OCI-LY1 (cell line): Measurements from ENCODE around the gene VBP1.

ENCODE experiments used
- H2AFZ ChIP-seq: fragments of 200-600 bp; sonication (generic), shearing (Covaris generic); 2 replicates; pipeline ENCODE4 v1.6.0; 2014; ENCODE audit warnings: antibody characterized with exemption, mild to moderate bottlenecking, low read length
- H3F3A ChIP-seq: fragments of 200-600 bp; sonication (generic), shearing (Covaris generic); 2 replicates; pipeline ENCODE4 v1.6.0; 2014; ENCODE audit warnings: mild to moderate bottlenecking, antibody characterized with exemption, low read length, moderate library complexity; ENCODE audit not compliant: insufficient read depth
- H3K27ac ChIP-seq: fragments of 200-600 bp; sonication (generic); 2 replicates; pipeline ENCODE4 v1.5.1; 2014; ENCODE audit warnings: low read length, mixed run types, mild to moderate bottlenecking, low read depth; ENCODE audit not compliant: poor library complexity, severe bottlenecking
- H3K27me3 ChIP-seq: fragments of 200-600 bp; sonication (generic); 2 replicates; pipeline ENCODE4 v1.6.0; 2014; ENCODE audit warnings: antibody characterized with exemption, mild to moderate bottlenecking, low read length, moderate library complexity; ENCODE audit not compliant: insufficient read depth
- H3K36me3 ChIP-seq: fragments of 200-600 bp; sonication (generic); 2 replicates; pipeline ENCODE4 v1.6.1; 2014; ENCODE audit warnings: mild to moderate bottlenecking, antibody characterized with exemption, low read length, moderate library complexity, mixed read lengths; ENCODE audit not compliant: insufficient read depth
- H3K4me1 ChIP-seq: fragments of 200-600 bp; sonication (generic); 2 replicates; pipeline ENCODE4 v1.5.1; 2014; ENCODE audit warnings: mild to moderate bottlenecking, low read length, moderate library complexity; ENCODE audit not compliant: insufficient read depth, severe bottlenecking
- H3K4me2 ChIP-seq: fragments of 200-600 bp; sonication (generic), shearing (Covaris generic); 2 replicates; pipeline ENCODE4 v1.6.1; 2014; ENCODE audit warnings: low read length
- H3K4me3 ChIP-seq: fragments of 200-600 bp; sonication (generic); 2 replicates; pipeline ENCODE4 v1.5.1; 2014; ENCODE audit warnings: low read length, low read depth, mild to moderate bottlenecking, mixed read lengths; ENCODE audit not compliant: poor library complexity, severe bottlenecking
- H3K79me2 ChIP-seq: fragments of 200-600 bp; shearing (Covaris generic); 2 replicates; pipeline ENCODE4 v1.6.1; 2016; ENCODE audit warnings: mixed run types, low read length, mixed read lengths; ENCODE audit not compliant: insufficient read depth
- H3K9ac ChIP-seq: fragments of 200-600 bp; sonication (generic), shearing (Covaris generic); 2 replicates; pipeline ENCODE4 v1.6.1; 2014; ENCODE audit warnings: mild to moderate bottlenecking, low read length, mixed read lengths
- H3K9me2 ChIP-seq: fragments of 200-600 bp; sonication (generic), shearing (Covaris generic); 2 replicates; pipeline ENCODE4 v1.6.1; 2014; ENCODE audit warnings: low read depth, mild to moderate bottlenecking, low read length, mixed read lengths
- H3K9me3 ChIP-seq: fragments of 200-600 bp; shearing (Covaris generic); 2 replicates; pipeline ENCODE4 v1.6.1; 2014; ENCODE audit warnings: low read length, mixed read lengths
- H4K20me1 ChIP-seq: fragments of 200-600 bp; sonication (generic), shearing (Covaris generic); 2 replicates; pipeline ENCODE4 v1.6.0; 2016; ENCODE audit warnings: mild to moderate bottlenecking, low read length; ENCODE audit not compliant: insufficient read depth
- EZH2 ChIP-seq: fragments of 200-600 bp; sonication (generic), shearing (Covaris generic); IDR thresholded peaks from 2 replicates; pipeline ENCODE4 v1.8.0; 2017; ENCODE audit warnings: borderline replicate concordance, mixed run types, mild to moderate bottlenecking, antibody characterized with exemption, low read length, moderate library complexity, mixed read lengths
- TF ChIP-seq, protein P1 (sequence below): fragments of 200-600 bp; sonication (generic), shearing (Covaris generic); IDR thresholded peaks from 2 replicates; pipeline ENCODE4 v1.5.1; 2017; ENCODE audit warnings: mild to moderate bottlenecking, antibody characterized with exemption, low read length, moderate library complexity, mixed read lengths

Gene VBP1

DNA sequence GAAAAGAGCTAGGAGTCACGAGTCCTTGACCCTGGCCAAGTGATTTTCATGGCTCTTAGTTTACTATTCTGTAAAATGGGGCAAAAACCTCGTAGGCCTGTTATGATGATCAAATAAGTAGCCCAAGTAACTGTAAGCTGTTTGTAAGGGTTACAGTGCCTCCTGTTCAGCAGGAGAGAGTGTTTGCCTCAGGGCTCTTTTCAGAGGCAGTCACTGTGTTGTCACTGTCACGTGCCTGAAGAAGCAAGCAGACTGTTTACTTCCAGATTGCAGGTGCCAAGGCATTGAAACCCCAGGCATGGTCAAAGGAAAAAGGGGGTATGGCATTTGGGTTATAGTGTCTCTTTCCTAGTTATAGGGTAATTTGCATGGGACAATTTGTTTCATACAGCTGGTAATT, 43.5 kb downstream of the VBP1 start:
- Histone ChIP-seq H3F3A (no peaks in the 10 kb centered on the region), H3K27ac (no peak overlapping the region), H2AFZ (no peak overlapping the region), H3K4me2 (no peak overlapping the region), H3K9me2 (no peaks in the 10 kb centered on the region), H3K9me3 (no peaks in the 10 kb centered on the region), H4K20me1 (no peaks in the 10 kb centered on the region), H3K4me1 (peaks cover 17% of the 10 kb centered on the region), H3K36me3 (no peaks in the 10 kb centered on the region), H3K4me3 (no peak overlapping the region), H3K9ac (no peak overlapping the region), H3K27me3 (no peaks in the 10 kb centered on the region), H3K79me2 (no peaks in the 10 kb centered on the region)
- TF ChIP-seq EZH2 = no peak
- TF ChIP-seq, protein P1, sequence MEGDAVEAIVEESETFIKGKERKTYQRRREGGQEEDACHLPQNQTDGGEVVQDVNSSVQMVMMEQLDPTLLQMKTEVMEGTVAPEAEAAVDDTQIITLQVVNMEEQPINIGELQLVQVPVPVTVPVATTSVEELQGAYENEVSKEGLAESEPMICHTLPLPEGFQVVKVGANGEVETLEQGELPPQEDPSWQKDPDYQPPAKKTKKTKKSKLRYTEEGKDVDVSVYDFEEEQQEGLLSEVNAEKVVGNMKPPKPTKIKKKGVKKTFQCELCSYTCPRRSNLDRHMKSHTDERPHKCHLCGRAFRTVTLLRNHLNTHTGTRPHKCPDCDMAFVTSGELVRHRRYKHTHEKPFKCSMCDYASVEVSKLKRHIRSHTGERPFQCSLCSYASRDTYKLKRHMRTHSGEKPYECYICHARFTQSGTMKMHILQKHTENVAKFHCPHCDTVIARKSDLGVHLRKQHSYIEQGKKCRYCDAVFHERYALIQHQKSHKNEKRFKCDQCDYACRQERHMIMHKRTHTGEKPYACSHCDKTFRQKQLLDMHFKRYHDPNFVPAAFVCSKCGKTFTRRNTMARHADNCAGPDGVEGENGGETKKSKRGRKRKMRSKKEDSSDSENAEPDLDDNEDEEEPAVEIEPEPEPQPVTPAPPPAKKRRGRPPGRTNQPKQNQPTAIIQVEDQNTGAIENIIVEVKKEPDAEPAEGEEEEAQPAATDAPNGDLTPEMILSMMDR = no peak

DNA sequence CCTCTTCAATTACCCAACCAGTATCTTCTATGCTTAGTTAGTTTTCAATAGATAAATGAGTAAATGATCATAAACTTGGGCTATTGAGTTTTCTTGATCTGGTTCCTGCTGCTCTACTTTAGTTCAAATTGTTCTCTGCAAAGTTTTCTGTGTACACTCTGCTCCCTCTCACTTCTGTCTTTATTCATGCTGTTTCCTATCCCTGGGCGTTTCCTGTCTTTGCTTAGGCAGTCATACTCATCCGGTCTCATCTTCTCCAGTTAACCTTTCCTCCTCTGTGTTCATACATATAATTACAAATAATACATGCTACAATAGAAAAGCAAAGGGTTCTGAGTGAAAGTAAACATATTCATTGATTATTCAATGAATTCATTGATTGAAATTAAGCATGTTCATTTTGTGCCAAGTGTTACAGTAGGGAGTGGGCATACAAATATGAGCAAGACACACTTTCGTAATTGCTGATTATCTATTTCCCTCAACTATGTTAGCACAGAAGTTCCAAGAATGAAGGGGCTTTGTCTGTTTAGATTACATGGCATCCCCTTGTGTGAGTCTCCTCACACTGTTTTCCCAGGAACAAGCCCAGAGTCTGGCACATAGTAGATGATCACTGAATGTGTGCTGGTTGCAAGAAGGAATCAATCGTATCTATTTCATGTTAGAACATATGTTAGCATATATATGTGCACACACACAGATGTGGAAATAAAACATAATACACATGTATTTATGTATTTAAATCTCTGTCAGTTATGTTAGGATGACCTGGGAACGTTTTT, 46.9 kb downstream of the VBP1 start:
- Histone ChIP-seq H2AFZ (no peak overlapping the region), H3K9me3 (no peaks in the 10 kb centered on the region), H3K4me2 (peak overlapping the region; percentile 87), H3K27me3 (no peaks in the 10 kb centered on the region), H3K4me3 (peak overlapping the region; percentile 77), H3K9me2 (no peaks in the 10 kb centered on the region), H3F3A (no peaks in the 10 kb centered on the region), H3K36me3 (no peaks in the 10 kb centered on the region), H3K4me1 (peaks cover 17% of the 10 kb centered on the region), H3K27ac (no peak overlapping the region), H4K20me1 (no peaks in the 10 kb centered on the region), H3K9ac (peak overlapping the region; percentile 66; the same call in 1 of the 2 replicates), H3K79me2 (no peaks in the 10 kb centered on the region)
- TF ChIP-seq EZH2 = no peak
- TF ChIP-seq, protein P1 = no peak

DNA sequence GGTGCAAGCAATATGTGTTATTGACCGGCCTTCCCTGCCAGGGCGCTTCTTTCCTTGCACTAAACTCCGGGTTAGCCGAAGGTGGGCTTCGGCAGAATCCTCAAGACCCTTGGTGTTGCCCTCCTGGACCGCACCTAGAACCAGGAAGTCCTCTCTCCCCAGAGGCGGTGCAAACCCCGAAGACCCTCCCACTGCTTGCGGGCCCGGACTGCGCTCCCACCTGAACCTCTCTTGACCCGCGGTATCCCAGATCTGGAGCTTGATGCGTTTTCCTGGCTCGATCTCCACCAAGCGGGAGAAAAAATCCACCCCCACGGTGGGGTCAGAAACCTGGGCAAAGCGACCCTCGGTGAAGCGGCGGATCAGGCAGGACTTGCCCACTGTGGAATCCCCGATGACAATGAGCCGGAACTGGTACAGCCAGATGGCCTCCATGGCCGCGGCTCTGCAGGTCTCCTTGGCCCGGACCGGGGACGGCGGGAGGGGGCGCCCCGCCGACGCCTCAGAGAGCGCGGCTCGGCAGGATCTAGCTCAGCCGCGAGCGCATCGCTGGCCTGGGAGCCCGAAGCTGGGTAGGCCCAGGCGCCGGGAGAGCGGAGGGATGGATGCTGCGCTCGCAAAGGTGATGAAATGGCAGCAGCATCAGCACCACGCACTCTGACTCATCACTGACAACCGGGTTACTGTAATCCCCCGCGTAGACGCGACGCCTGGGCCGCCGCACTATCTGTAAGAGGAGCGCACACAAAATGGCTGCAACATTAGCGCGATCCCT, 47.8 kb downstream of the VBP1 start, which contains the start of gene RAB39B:
RAB39B (minus strand) TSS at position 638 of the 775 bp plus-strand sequence; CDS start at position 435, 203 bp downstream.
- Histone ChIP-seq H3K9ac (peak within 1 kb of the TSS; percentile 66), H3K27ac (no peak within 1 kb of the TSS)

More for the DNA sequence above, 47.8 kb downstream of the VBP1 start, which contains the start of gene RAB39B:
- peak within 1 kb of the TSS; percentile 77 for H3K4me3 ChIP-seq
- H3K4me1 ChIP-seq = peaks cover 17% of the 10 kb centered on the region
- TF ChIP-seq EZH2 = no peak
- TF ChIP-seq, protein P1 = no peak
- H3K79me2 ChIP-seq = no peaks in the 10 kb centered on the region
- peak within 1 kb of the TSS; percentile 87; the same call in 1 of the 2 replicates for H2AFZ ChIP-seq
- H3K36me3 ChIP-seq = no peaks in the 10 kb centered on the region
- H3K27me3 ChIP-seq = no peaks in the 10 kb centered on the region
- no peaks in the 10 kb centered on the region for H4K20me1 ChIP-seq
- H3K9me3 ChIP-seq = no peaks in the 10 kb centered on the region
- H3K4me2 ChIP-seq = peak within 1 kb of the TSS; percentile 87
- no peaks in the 10 kb centered on the region for H3F3A ChIP-seq
- no peaks in the 10 kb centered on the region for H3K9me2 ChIP-seq
